SK-N-MC (cell line): ENCODE results near the gene DDTL.
"Not testable (repeated sequence)": the region's sequence is repeated elsewhere in the genome, so short reads cannot be mapped to it uniquely, and the experiment has no call there.

Experiments
- DNase-seq: peaks from one replicate; pipeline ENCODE4 v3.0.0-alpha.2; 2011; ENCODE audit warnings: low read depth, low spot score
- H3K27ac ChIP-seq: fragments of 200-600 bp; sonication (generic); 2 replicates; pipeline ENCODE4 v1.5.1; 2016; ENCODE audit warnings: mixed run types
- H3K36me3 ChIP-seq: fragments of 200-600 bp; sonication (generic); 2 replicates; pipeline ENCODE4 v1.6.1; 2017; ENCODE audit warnings: antibody characterized with exemption, low read length, mixed read lengths; ENCODE audit not compliant: insufficient read depth
- H3K4me3 ChIP-seq: fragments of 200-600 bp; sonication (generic); 2 replicates; pipeline ENCODE4 v1.5.1; 2016
- H3K9ac ChIP-seq: fragments of 200-600 bp; sonication (generic); 2 replicates; pipeline ENCODE4 v1.8.0; 2017; ENCODE audit warnings: mixed run types, mixed read lengths; ENCODE audit not compliant: insufficient read length
- H3K9me3 ChIP-seq: fragments of 200-600 bp; sonication (generic); 2 replicates; pipeline ENCODE4 v1.6.1; 2017; ENCODE audit warnings: low read depth, mild to moderate bottlenecking, antibody characterized with exemption, low read length, moderate library complexity, mixed read lengths
- EZH2 ChIP-seq: fragments of 200-600 bp; sonication (generic); IDR thresholded peaks from one replicate; pipeline ENCODE4 v1.6.1; 2017; ENCODE audit warnings: antibody characterized with exemption
- FOXP2 ChIP-seq: optimal IDR thresholded peaks from 2 replicates; pipeline ENCODE3; 2011; ENCODE audit warnings: mild to moderate bottlenecking, moderate library complexity; ENCODE audit not compliant: insufficient read depth; ENCODE audit errors: extremely low read length, control extremely low read depth
- POLR2AphosphoS5 ChIP-seq: IDR thresholded peaks from 2 replicates; pipeline ENCODE4 v1.6.1; 2012; ENCODE audit warnings: mild to moderate bottlenecking, low read depth, low read length, borderline replicate concordance

DDTL gene

DNA sequence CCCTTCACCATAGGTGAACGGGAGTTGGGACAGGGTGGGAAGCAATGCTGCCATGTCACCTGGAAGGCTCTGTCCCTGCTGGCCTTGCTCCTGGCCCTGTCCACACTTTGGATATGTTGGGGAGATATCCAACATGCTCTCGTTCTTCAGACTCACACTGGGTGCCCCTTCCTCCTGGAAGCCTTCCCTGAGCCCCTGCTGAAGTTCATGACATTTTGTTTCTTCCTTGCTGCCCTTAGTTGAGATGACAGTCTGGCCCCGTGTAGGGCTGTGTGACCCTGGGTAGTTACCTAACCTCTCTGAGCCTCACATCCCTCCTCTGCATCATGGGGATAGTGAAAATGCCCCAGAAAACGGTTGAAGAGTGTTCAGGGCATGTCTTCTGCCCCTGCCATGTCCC lies 13.2 kb upstream of the DDTL start:
- not testable (repeated sequence) for H3K4me3 ChIP-seq, H3K9me3 ChIP-seq, DNase-seq, H3K36me3 ChIP-seq, H3K27ac ChIP-seq, H3K9ac ChIP-seq

GRCh38 chr22:23954193-23954990 lies 12.3 kb upstream of the DDTL start:
- H3K4me3 ChIP-seq, H3K9ac ChIP-seq, DNase-seq, H3K36me3 ChIP-seq, H3K27ac ChIP-seq, H3K9me3 ChIP-seq: not testable (repeated sequence)

DNA sequence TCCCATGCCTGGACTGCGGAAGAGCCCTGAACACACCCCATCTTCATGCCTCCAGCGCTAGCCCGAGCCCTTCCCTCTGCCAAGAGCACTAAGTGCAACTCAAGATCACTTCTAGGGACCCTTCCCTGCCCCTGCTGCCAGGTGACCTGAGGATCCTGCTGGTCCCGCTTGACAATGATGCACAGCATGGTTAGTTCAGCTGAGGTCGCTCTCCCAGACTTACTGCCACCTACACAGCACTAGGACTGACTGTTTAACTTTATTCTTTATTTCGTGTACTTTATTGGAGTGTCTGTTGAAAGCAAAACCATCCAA lies 11.7 kb upstream of the DDTL start:
- H3K27ac ChIP-seq, H3K9me3 ChIP-seq: not testable (repeated sequence)

GRCh38 chr22:23955886-23956285 lies 10.8 kb upstream of the DDTL start:
- H3K36me3 ChIP-seq, H3K4me3 ChIP-seq, DNase-seq, H3K9ac ChIP-seq, H3K27ac ChIP-seq, H3K9me3 ChIP-seq: not testable (repeated sequence)

More for the DNA sequence above, 11.7 kb upstream of the DDTL start:
- DNase-seq, H3K9ac ChIP-seq, H3K36me3 ChIP-seq, H3K4me3 ChIP-seq: not testable (repeated sequence)

GRCh38 chr22:23956301-23956900 lies 10.3 kb upstream of the DDTL start:
- DNase-seq: peak; percentile 12
- H3K4me3 ChIP-seq: not testable (repeated sequence)

DNA sequence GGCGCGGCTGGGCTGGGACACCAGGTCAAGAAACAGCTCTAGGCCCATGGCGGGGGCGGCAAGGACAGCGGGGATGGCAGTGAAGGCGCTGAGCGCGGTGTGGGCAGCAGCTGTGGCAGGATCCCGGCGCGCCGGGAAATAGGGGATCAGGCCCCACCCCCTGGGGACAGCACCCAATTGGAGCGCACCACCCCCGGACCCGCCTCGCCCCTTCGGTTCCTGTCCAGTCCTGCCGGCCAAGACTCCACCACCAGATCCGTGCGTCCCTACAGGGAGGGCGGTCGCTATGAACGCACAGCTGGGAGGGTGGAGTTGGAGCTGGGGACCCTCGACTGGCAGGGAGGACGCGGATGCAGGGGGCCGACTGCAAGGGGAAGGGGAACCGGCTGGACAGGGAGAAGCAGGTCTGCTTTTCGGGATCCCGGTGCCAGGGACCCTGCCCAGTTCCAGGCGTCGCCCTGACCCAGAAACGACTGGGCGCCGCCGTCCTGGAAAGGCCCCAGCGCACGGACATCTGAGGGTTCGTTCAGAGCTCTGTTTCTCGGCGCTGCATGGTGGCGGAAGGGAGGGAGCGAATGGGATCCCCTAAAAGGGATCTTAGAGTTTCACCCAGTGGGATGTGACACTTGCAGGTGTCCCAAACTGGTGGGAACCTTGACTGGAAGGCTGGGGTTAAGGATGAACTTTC lies 5.5 kb upstream of the DDTL start, which contains the start of gene GSTT2B:
TSS of gene GSTT2B (minus strand) at position 112 of the 688 bp plus-strand sequence. CDS start at position 48, 64 bp downstream.
- not testable (repeated sequence) for H3K9ac ChIP-seq, H3K27ac ChIP-seq, H3K36me3 ChIP-seq, H3K9me3 ChIP-seq, H3K4me3 ChIP-seq, DNase-seq

More at GRCh38 chr22:23956301-23956900, 10.3 kb upstream of the DDTL start:
- H3K9me3 ChIP-seq, H3K36me3 ChIP-seq, H3K27ac ChIP-seq, H3K9ac ChIP-seq: not testable (repeated sequence)

GRCh38 chr22:23966094-23966493 lies 594 bp upstream of the DDTL start:
- DNase-seq, H3K4me3 ChIP-seq, H3K27ac ChIP-seq, H3K9me3 ChIP-seq, H3K9ac ChIP-seq: not testable (repeated sequence)
- H3K36me3 ChIP-seq: peaks cover 13% of the 10 kb centered on the region

DNA sequence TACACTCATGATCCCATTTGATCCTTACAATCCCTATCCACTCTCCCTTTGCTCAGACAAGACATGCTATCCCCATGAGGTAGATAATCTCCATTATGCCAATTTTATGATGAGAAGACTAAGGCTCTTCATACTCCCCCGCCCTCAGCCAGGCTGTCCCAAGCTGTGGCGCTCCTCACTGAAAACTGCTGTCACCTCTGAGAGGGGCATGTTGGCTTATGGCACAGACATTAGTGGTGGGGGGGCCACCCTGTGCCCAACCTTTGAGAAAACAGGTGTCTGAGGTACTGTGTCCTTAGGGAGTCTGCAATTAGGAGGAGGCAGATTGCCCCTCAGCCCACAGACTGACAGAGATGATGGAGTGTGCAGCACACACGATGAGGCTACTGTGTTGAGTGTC lies 2.4 kb downstream of the DDTL start:
- Histone ChIP-seq H3K27ac (no peak overlapping the region), H3K9me3 (no peaks in the 10 kb centered on the region), H3K4me3 (no peak overlapping the region), H3K9ac (no peak overlapping the region), H3K36me3 (peaks cover 22% of the 10 kb centered on the region)
- no peak for DNase-seq
- TF ChIP-seq POLR2AphosphoS5 (no peak), FOXP2 (no peak), EZH2 (no peak)

DNA sequence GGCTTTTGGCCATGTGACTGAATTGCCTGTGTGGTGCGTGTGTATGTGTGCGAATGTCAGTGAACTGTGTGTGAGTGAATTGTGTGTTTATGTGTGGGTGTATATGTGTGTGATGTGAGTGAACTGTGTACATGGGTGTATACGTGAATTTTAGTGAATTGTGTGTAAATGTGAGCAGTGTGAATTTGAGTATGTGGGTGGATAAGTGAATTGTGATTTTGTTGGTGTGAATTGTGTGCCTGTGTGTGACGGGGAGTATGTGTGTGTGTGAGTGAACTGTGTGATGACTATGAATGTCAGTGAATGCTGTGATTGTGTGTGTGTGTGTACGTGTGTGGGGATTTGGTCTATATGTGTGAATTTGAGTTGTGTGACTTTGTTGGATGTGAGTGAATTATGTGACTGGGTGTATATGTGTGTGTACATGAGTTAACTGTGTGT lies 3.5 kb downstream of the DDTL start:
- H3K27ac ChIP-seq: no peak overlapping the region
- TF ChIP-seq EZH2: no peak
- no peak for TF ChIP-seq FOXP2
- no peak for TF ChIP-seq POLR2AphosphoS5
- no peak for DNase-seq
- peaks cover 22% of the 10 kb centered on the region for H3K36me3 ChIP-seq
- no peak overlapping the region for H3K4me3 ChIP-seq
- no peak overlapping the region for H3K9ac ChIP-seq
- no peaks in the 10 kb centered on the region for H3K9me3 ChIP-seq
